ENCODE results near the gene PRAMEF7. TPM values are rescaled to one million over a fixed set of nuclear protein-coding genes. Genes with fewer than 3 reads are reported as not detected.

The PRAMEF7 gene
- total RNA-seq (2022; extraction: Qiagen RNA extraction; ENCODE audit: low read depth) = not detected in 5 replicates

GRCh38 chr1:12916310-12916709, at the start of gene PRAMEF7:
TSS of gene PRAMEF7 (plus strand) at chr1:12916610. CDS start at chr1:12917693, 1,083 bp downstream.

GRCh38 chr1:12886101-12886500, 30.3 kb upstream of the PRAMEF7 start, which contains the start of gene PRAMEF4:
TSS of gene PRAMEF4 (minus strand) at chr1:12886201. CDS start at chr1:12883394, 2,807 bp downstream.

GRCh38 chr1:12898170-12898569, 18.2 kb upstream of the PRAMEF7 start, which contains the start of gene PRAMEF10:
TSS of gene PRAMEF10 (minus strand) at chr1:12898270. CDS start at chr1:12895847, 2,423 bp downstream.

GRCh38 chr1:12947480-12947879, 31.1 kb downstream of the PRAMEF7 start, which contains the start of gene PRAMEF6:
TSS of gene PRAMEF6 (minus strand) at chr1:12947580. CDS start at chr1:12942518, 5,062 bp downstream.

Other genes with a start within 250 kb of the PRAMEF7 start
- gene AADACL3, start 200.5 kb upstream of the PRAMEF7 start, total RNA-seq (2022; extraction: Qiagen RNA extraction; ENCODE audit: low read depth) = not detected in 5 replicates
- not detected in 5 replicates for gene CFAP107, start 170.4 kb upstream of the PRAMEF7 start, total RNA-seq (2022; extraction: Qiagen RNA extraction; ENCODE audit: low read depth)
- gene PRAMEF12, start 142.9 kb upstream of the PRAMEF7 start, total RNA-seq (2022; extraction: Qiagen RNA extraction; ENCODE audit: low read depth) = not detected in 5 replicates
- gene PRAMEF1, start 125.2 kb upstream of the PRAMEF7 start, total RNA-seq (2022; extraction: Qiagen RNA extraction; ENCODE audit: low read depth) = not detected in 5 replicates
- not detected in 5 replicates for gene PRAMEF11, start 85.2 kb upstream of the PRAMEF7 start, total RNA-seq (2022; extraction: Qiagen RNA extraction; ENCODE audit: low read depth)
- gene HNRNPCL1, start 67.9 kb upstream of the PRAMEF7 start, total RNA-seq (2022; extraction: Qiagen RNA extraction; ENCODE audit: low read depth) = not detected in 5 replicates
- gene PRAMEF2, start 59.5 kb upstream of the PRAMEF7 start, total RNA-seq (2022; extraction: Qiagen RNA extraction; ENCODE audit: low read depth) = not detected in 5 replicates
- gene PRAMEF4, start 30.4 kb upstream of the PRAMEF7 start, total RNA-seq (2022; extraction: Qiagen RNA extraction; ENCODE audit: low read depth) = not detected in 5 replicates
- gene PRAMEF10, start 18.3 kb upstream of the PRAMEF7 start, total RNA-seq (2022; extraction: Qiagen RNA extraction; ENCODE audit: low read depth) = not detected in 5 replicates
- not detected in 5 replicates for gene PRAMEF6, start 31.0 kb downstream of the PRAMEF7 start, total RNA-seq (2022; extraction: Qiagen RNA extraction; ENCODE audit: low read depth)
- not detected in 5 replicates for gene PRAMEF27, start 140.0 kb downstream of the PRAMEF7 start, total RNA-seq (2022; extraction: Qiagen RNA extraction; ENCODE audit: low read depth)
- gene HNRNPCL3, start 144.2 kb downstream of the PRAMEF7 start, total RNA-seq (2022; extraction: Qiagen RNA extraction; ENCODE audit: low read depth) = not detected in 5 replicates
- gene PRAMEF25, start 154.2 kb downstream of the PRAMEF7 start, total RNA-seq (2022; extraction: Qiagen RNA extraction; ENCODE audit: low read depth) = not detected in 5 replicates
- not detected in 5 replicates for gene HNRNPCL2, start 200.2 kb downstream of the PRAMEF7 start, total RNA-seq (2022; extraction: Qiagen RNA extraction; ENCODE audit: low read depth)
- not detected in 5 replicates for gene PRAMEF26, start 239.4 kb downstream of the PRAMEF7 start, total RNA-seq (2022; extraction: Qiagen RNA extraction; ENCODE audit: low read depth)
- gene HNRNPCL4, start 249.0 kb downstream of the PRAMEF7 start, total RNA-seq (2022; extraction: Qiagen RNA extraction; ENCODE audit: low read depth) = not detected in 5 replicates